ENCODE data around the gene TFIP11. TPM values are rescaled to one million over a fixed set of nuclear protein-coding genes. Genes with fewer than 3 reads are reported as not detected.

TFIP11 gene
- total and polyA plus RNA-seq, 9 of the 15 experiments (the other 6 are each of a cell fraction or from before 2014, with no cell fraction given): 11.5 to 38.1 (median 25.2) TPM

DNA sequence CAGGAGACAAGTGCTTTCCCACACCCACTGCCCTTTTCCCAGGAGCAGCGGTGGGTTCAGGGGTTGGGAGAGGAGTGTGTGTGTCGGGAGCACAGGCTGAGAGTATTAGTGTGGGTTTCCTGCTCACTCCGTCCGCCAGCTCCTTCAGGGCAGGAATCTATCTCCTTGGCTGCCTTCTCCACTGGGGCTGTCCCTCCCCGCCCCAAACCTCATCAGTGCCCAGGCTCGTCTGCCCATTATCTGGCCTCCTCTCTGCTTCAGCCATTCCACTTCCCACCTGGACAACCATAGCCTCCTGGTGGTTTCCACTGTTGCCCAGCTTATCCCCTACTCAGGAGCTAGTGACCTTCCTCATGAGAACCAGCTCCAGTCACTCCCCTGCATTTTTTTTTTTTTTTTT, 63.3 kb downstream of the TFIP11 start:
- 77% methylated on average over 6 of the region's 6 CpGs for WGBS (ENCODE audit: insufficient coverage, low coverage, missing lambda C conversion rate)
- Histone ChIP-seq H3K9me3 (replicated peaks; ENCODE audit: control insufficient read depth, insufficient read depth, low read depth, low read length) (no peaks in the 10 kb centered on the region), H3K9me1 (ENCODE audit: control insufficient read depth, insufficient read depth, low read length) (no peaks in the 10 kb centered on the region), H3K9ac (ENCODE audit: insufficient read depth in 1 of 2, low read depth in 2 of 2, low read length in 2 of 2) (no peak overlapping the region), H3K27me3 (ENCODE audit: control insufficient read depth in 2 of 2, insufficient read depth in 2 of 2, low read length in 2 of 2) (no peaks in the 10 kb centered on the region), H2AFZ (ENCODE audit: low read depth, low read length) (no peak overlapping the region), H3K4me3 (no peak overlapping the region), H3K36me3 (ENCODE audit: control insufficient read depth, insufficient read depth, low read length) (peaks cover 29% of the 10 kb centered on the region; the same call in 1 of the 3 replicates), H3K4me2 (ENCODE audit: insufficient read depth, low read length) (no peak overlapping the region), H3K4me1 (replicated peaks in 1 of 2; ENCODE audit: control insufficient read depth in 2 of 2, insufficient read depth in 2 of 2, low read length in 2 of 2) (peaks cover 0 to 3% of the 10 kb centered on the region in 2 experiments; a peak in 3 of 5 replicates), H3K27ac (ENCODE audit: extremely low read depth, low read depth, low read length) (no peak overlapping the region), H3K79me2 (ENCODE audit: control insufficient read depth, insufficient read depth, low read length) (no peaks in the 10 kb centered on the region), H4K20me1 (replicated peaks; ENCODE audit: control insufficient read depth, insufficient read depth, low read length) (no peaks in the 10 kb centered on the region)
- no TSS peak for BruUV-seq (replicated peaks)
- FAIRE-seq (no peak), ATAC-seq (no peak), DNase-seq (ENCODE audit: extremely low read depth in 1 of 4, low spot score in 3 of 4) (no peak)
- POLR2A ChIA-PET: interaction anchor here (0.5 to 1.5 kb wide), 6 partner anchors 18 to 1993 kb away, joined by 3 to 5 read pairs (median 3); no protein-coding TSS in a partner anchor
- CTCF ChIA-PET (ENCODE audit: low intra/inter-chr PET ratio): no interaction called here
- intact Hi-C loops (cut with micrococcal nuclease) (no loop called here), in situ Hi-C loops (cut with MboI) (no loop called here)
- TF ChIP-seq ATF1 (CRISPR knock-in tag; IDR thresholded peaks at IDR 0.05) (no peak), ATF1 (tag; IDR thresholded peaks at IDR 0.05) (no peak), KLF13 (tag; IDR thresholded peaks at IDR 0.05; ENCODE audit: borderline replicate concordance, low read depth) (no peak), YBX1 (IDR thresholded peaks at IDR 0.05) (no peak), TAL1 (IDR thresholded peaks at IDR 0.05) (no peak), TFAM (CRISPR knock-in tag; conservative IDR thresholded peaks at IDR 0.05) (no peak)

DNA sequence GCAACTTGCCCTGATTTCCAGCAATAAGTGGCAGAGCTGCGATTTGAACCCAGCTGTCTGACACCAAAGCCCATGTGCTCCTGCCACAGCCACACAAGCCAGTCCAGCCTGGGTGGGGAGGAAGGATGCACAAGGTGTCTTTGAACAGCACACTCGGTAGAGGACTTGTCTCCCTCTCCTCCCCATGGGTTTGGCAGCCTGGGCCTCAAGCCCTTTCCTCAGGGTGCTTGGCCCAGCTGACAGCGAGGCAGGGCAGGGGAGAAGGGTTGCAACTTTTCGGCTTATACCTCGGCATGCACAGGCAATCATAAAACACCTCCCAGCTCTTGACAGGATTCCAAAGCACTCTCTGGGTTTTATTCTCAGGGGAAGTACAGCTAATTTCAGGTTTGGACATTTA, 63.9 kb downstream of the TFIP11 start:
- WGBS (ENCODE audit: insufficient coverage, low coverage, missing lambda C conversion rate): 39% methylated on average over 5 of the region's 5 CpGs
- no peak overlapping the region for H2AFZ ChIP-seq (ENCODE audit: low read depth, low read length)
- no TSS peak for BruUV-seq (replicated peaks)
- peaks cover 23% of the 10 kb centered on the region; the same call in 1 of the 3 replicates for H3K36me3 ChIP-seq (ENCODE audit: control insufficient read depth, insufficient read depth, low read length)
- H4K20me1 ChIP-seq (replicated peaks; ENCODE audit: control insufficient read depth, insufficient read depth, low read length): no peaks in the 10 kb centered on the region
- no peaks in the 10 kb centered on the region for H3K9me1 ChIP-seq (ENCODE audit: control insufficient read depth, insufficient read depth, low read length)
- H3K79me2 ChIP-seq (ENCODE audit: control insufficient read depth, insufficient read depth, low read length): no peaks in the 10 kb centered on the region
- DNase-seq (ENCODE audit: extremely low read depth in 1 of 4, low spot score in 3 of 4): no peak
- H3K4me3 ChIP-seq: no peak overlapping the region
- H3K27ac ChIP-seq (ENCODE audit: extremely low read depth, low read depth, low read length): no peak overlapping the region
- no peak overlapping the region for H3K9ac ChIP-seq (ENCODE audit: insufficient read depth in 1 of 2, low read depth in 2 of 2, low read length in 2 of 2)
- no peaks in the 10 kb centered on the region for H3K9me3 ChIP-seq (replicated peaks; ENCODE audit: control insufficient read depth, insufficient read depth, low read depth, low read length)
- no peak; the same call in 2 of the 3 replicates for ATAC-seq
- CTCF ChIA-PET (ENCODE audit: low intra/inter-chr PET ratio): no interaction called here
- intact Hi-C loops (cut with micrococcal nuclease): no loop called here
- POLR2A ChIA-PET: interaction anchor here (0.5 to 1.5 kb wide), 6 partner anchors 18 to 1993 kb away, joined by 3 to 5 read pairs (median 4); no protein-coding TSS in a partner anchor
- H3K4me1 ChIP-seq (replicated peaks in 1 of 2; ENCODE audit: control insufficient read depth in 2 of 2, insufficient read depth in 2 of 2, low read length in 2 of 2): peaks cover 0 to 3% of the 10 kb centered on the region in 2 experiments; a peak in 3 of 5 replicates
- in situ Hi-C loops (cut with MboI): no loop called here
- no peaks in the 10 kb centered on the region for H3K27me3 ChIP-seq (ENCODE audit: control insufficient read depth in 2 of 2, insufficient read depth in 2 of 2, low read length in 2 of 2)
- no peak overlapping the region for H3K4me2 ChIP-seq (ENCODE audit: insufficient read depth, low read length)
- FAIRE-seq: no peak
- TF ChIP-seq, protein P1, sequence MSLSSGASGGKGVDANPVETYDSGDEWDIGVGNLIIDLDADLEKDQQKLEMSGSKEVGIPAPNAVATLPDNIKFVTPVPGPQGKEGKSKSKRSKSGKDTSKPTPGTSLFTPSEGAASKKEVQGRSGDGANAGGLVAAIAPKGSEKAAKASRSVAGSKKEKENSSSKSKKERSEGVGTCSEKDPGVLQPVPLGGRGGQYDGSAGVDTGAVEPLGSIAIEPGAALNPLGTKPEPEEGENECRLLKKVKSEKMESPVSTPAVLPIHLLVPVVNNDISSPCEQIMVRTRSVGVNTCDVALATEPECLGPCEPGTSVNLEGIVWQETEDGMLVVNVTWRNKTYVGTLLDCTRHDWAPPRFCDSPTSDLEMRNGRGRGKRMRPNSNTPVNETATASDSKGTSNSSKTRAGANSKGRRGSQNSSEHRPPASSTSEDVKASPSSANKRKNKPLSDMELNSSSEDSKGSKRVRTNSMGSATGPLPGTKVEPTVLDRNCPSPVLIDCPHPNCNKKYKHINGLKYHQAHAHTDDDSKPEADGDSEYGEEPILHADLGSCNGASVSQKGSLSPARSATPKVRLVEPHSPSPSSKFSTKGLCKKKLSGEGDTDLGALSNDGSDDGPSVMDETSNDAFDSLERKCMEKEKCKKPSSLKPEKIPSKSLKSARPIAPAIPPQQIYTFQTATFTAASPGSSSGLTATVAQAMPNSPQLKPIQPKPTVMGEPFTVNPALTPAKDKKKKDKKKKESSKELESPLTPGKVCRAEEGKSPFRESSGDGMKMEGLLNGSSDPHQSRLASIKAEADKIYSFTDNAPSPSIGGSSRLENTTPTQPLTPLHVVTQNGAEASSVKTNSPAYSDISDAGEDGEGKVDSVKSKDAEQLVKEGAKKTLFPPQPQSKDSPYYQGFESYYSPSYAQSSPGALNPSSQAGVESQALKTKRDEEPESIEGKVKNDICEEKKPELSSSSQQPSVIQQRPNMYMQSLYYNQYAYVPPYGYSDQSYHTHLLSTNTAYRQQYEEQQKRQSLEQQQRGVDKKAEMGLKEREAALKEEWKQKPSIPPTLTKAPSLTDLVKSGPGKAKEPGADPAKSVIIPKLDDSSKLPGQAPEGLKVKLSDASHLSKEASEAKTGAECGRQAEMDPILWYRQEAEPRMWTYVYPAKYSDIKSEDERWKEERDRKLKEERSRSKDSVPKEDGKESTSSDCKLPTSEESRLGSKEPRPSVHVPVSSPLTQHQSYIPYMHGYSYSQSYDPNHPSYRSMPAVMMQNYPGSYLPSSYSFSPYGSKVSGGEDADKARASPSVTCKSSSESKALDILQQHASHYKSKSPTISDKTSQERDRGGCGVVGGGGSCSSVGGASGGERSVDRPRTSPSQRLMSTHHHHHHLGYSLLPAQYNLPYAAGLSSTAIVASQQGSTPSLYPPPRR (CRISPR knock-in tag; IDR thresholded peaks at IDR 0.05; ENCODE audit: borderline replicate concordance): no peak
- TF ChIP-seq ZNF224 (CRISPR knock-in tag; IDR thresholded peaks at IDR 0.05) (no peak), RBM15 (IDR thresholded peaks at IDR 0.05; ENCODE audit: insufficient read depth, low read length) (no peak), ZNF197 (CRISPR knock-in tag; IDR thresholded peaks at IDR 0.05; ENCODE audit: low read depth) (no peak)
